Stimulated activated CD4-positive, alpha-beta T cell treated with anti-CD3 and anti-CD28 coated beads, Interleukin-4, amount 100 ng/mL, for 48 hours (primary cell): ENCODE results near the gene LVRN.
A peak's percentile ranks its signal among the peaks of the same experiment; 100 is the strongest.

Experiments used
- DNase-seq, 2 donors: peaks; one replicate each; pipeline ENCODE4 v3.0.0-alpha.2; 2020; ENCODE audit warnings: low read depth in 2 of 2

The LVRN gene

GRCh38 chr5:116013936-116014335 is 51.7 kb downstream of the LVRN start:
- DNase-seq = no peak

- no peak for DNase-seq
These were observed 61.3 kb downstream of the LVRN start for GRCh38 chr5:116023619-116024018.

- DNase-seq = no peak
These were observed 63.6 kb downstream of the LVRN start for GRCh38 chr5:116025866-116026265.

GRCh38 chr5:116032094-116032517 is 69.8 kb downstream of the LVRN start, which contains the start of gene ARL14EPL:
Gene ARL14EPL, plus strand, starts transcription at chr5:116032472. Its CDS starts 18,994 bp downstream, at chr5:116051466.
- DNase-seq = no peak

- DNase-seq = no peak
These were observed 70.7 kb downstream of the LVRN start for GRCh38 chr5:116032991-116033390.

- DNase-seq = no peak
These were observed 72.8 kb downstream of the LVRN start for GRCh38 chr5:116035123-116035522.

- DNase-seq = no peak
These were observed 75.1 kb downstream of the LVRN start for GRCh38 chr5:116037236-116037822.

GRCh38 chr5:116038817-116039216 is 76.5 kb downstream of the LVRN start:
- no peak for DNase-seq

GRCh38 chr5:116042375-116042774 is 80.1 kb downstream of the LVRN start:
- no peak for DNase-seq

- no peak for DNase-seq
These were observed 81.8 kb downstream of the LVRN start for GRCh38 chr5:116044073-116044472.

- no peak for DNase-seq
These were observed 83.5 kb downstream of the LVRN start for GRCh38 chr5:116045821-116046220.

GRCh38 chr5:116046261-116046660 is 84.0 kb downstream of the LVRN start:
- no peak for DNase-seq

GRCh38 chr5:116046823-116047222 is 84.5 kb downstream of the LVRN start:
- DNase-seq = no peak

- DNase-seq = no peak
These were observed 96.2 kb downstream of the LVRN start for GRCh38 chr5:116058346-116058936.

- DNase-seq = no peak
These were observed 100.1 kb downstream of the LVRN start for GRCh38 chr5:116062352-116062751.

GRCh38 chr5:116063950-116064349 is 101.7 kb downstream of the LVRN start:
- DNase-seq = no peak

- DNase-seq = peak in 1 of 2 donors; percentile 23
These were observed 105.9 kb downstream of the LVRN start for GRCh38 chr5:116068028-116068632.

GRCh38 chr5:116071211-116071610 is 108.9 kb downstream of the LVRN start:
- no peak for DNase-seq

- DNase-seq = no peak
These were observed 113.0 kb downstream of the LVRN start for GRCh38 chr5:116075191-116075831.

- peak in 1 of 2 donors; percentile 4 for DNase-seq
These were observed 114.2 kb downstream of the LVRN start for GRCh38 chr5:116076496-116076895.
